Fibroblast of upper back skin (primary cell): ENCODE results near the gene DLEC1.

ENCODE experiments used
- DNase-seq: peaks from one replicate; pipeline ENCODE4 v3.0.0-alpha.2; 2013

DLEC1 gene

DNA sequence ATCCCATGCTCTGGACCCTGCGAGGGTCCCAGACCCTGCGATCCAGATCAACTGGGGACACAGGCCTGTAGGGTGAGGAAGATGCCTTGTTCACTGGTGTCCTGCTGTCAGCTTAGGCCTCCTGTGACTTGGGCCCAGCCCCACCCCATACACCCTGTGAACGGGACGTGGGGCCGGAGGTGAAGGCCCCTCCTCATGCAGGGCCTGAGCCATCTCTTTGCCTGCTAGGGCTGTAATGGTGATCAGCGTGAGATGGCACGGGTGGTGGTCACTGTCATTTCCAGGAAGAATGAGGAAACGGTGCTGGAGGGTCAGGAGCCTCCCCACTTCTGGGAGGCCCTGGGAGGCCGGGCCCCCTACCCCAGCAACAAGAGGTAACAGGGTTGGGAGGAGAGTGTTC is 36.1 kb upstream of the DLEC1 start:
- no peak for DNase-seq

- DNase-seq = peak; percentile 33
Observed at GRCh38 chr3:38003371-38003816, 35.6 kb upstream of the DLEC1 start.

DNA sequence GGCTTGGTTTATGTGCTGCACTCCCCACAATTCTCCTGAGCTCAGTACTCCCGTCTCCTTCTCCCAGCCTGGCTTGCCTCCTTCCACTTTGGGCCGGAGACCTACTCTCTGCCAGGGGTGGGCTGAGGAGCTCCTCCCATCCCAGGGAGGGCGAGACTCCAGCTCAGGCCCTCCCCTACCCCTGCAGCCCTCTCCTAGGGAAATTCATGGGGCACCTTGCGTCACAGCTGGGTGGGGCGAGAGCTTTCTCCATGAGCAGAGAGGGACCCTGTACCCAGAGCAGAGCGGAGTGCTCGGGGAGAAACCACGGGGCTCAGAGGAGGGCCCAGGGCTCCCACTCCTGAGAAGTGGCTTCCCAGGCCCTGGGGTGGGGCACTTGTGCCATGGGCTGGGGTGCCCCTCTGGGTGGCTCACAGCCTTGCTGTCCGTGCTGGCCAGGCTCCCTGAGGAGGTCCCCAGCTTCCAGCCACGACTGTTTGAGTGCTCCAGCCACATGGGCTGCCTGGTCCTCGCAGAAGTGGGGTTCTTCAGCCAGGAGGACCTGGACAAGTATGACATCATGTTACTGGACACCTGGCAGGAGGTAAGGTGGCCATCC is 35.1 kb upstream of the DLEC1 start:
- DNase-seq = no peak

- DNase-seq = peak; percentile 55
Observed at GRCh38 chr3:38004415-38005075, 34.5 kb upstream of the DLEC1 start.

- no peak for DNase-seq
Observed at GRCh38 chr3:38005076-38006020, 33.7 kb upstream of the DLEC1 start.

- DNase-seq = no peak
Observed at GRCh38 chr3:38006031-38006430, 33.0 kb upstream of the DLEC1 start.

DNA sequence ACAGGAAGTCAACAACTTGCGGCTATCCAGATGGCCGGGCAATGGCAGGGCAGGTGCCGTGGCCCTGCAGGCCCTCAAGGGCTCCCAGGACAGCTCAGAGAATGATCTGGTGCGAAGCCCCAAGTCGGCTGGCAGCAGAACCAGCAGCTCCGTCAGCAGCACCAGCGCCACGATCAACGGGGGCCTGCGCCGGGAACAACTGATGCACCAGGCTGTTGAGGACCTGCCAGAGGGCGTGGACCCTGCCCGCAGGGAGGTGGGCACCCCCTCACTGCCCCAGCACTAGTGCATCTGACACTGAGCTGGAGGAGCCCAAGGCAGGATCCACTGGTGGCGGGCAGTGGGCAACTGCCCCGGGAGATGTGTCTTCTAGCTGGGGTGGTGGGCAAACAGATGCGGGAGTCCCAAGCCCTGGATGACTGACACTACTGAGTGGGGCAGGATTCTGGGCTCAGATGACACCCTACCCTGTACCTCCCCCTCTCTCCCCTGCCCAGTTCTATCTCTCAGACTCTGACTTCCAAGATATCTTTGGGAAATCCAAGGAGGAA is 32.5 kb upstream of the DLEC1 start:
- DNase-seq = no peak

DNA sequence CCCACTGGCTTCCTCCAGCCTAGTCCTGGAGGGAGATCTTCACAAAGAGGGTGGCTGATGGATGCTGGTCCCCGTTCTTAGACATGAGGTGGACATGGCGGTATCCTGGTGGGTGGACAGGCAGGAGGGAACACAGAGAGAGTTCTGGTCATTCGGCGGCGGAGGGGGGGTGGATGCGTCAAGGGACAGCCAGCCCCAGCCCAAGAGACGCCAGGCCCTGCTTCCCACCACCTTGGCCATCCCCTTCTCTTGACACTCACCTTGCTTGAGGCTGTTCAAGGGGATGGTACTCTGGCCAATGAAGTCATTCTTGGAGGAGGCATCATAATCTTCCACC is 31.3 kb upstream of the DLEC1 start:
- DNase-seq = no peak

DNA sequence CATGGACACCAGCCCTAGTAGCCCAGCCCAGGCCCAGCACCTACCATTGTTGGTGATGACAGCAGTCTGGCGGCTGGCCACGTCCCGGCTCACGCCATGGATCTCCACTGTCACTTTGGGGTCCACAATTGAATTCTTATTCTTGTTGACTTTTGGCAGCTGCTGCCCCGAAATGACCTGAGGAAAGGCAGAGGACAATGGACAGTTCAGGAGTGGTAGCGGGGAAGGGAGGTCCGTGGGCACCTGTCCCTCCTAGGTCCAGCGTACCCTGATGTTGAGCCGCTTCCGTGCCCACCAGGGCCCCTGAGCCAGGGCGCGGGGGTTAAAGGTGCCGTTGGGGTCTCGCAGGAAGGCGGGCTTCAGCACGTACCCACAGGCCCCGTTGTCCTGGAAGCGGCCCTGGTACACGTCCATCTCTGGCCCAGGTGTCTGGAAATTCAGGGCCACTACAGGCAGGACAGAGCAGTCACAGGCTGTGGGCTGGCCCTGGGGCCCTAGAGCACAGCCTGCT is 30.8 kb upstream of the DLEC1 start:
- DNase-seq = no peak

DNA sequence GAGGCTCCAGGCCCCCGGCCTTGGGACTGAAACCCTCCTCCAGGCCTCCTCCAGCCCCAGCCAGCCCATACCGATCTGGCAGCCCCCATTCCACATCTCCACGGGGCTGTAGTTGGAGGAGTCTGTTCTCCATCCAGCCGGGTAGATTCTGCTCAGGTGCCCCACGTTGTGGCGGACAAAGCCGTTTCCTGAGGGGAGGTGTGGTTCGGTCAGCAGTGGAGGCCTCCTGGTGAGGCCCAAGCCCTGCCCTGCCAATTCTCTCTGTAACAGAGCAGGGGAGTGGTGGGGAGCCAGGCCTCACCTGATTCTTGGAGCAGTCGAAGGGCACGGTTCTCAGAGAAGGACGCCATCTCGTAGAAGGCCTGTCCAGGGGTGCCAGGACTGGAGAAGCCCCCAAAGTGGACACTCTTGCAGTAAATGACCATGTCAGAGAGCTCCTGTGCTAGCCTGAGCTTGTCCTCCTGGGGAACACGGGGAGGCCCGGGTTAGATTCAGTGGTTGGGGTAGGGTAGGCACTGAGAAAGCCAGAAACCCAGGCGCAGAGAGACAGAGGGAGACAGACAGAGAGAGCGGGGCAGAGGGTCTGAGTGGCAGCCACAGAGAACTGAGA is 29.9 kb upstream of the DLEC1 start:
- no peak for DNase-seq

- no peak for DNase-seq
Observed at GRCh38 chr3:38009807-38010591, 29.0 kb upstream of the DLEC1 start.

GRCh38 chr3:38011111-38011510 is 27.9 kb upstream of the DLEC1 start:
- DNase-seq = no peak

GRCh38 chr3:38015485-38015884 is 23.5 kb upstream of the DLEC1 start:
- DNase-seq = no peak

GRCh38 chr3:38015984-38016383 is 23.0 kb upstream of the DLEC1 start:
- DNase-seq = no peak

GRCh38 chr3:38016410-38016809 is 22.6 kb upstream of the DLEC1 start:
- no peak for DNase-seq

GRCh38 chr3:38016847-38017444 is 22.1 kb upstream of the DLEC1 start:
- no peak for DNase-seq

DNA sequence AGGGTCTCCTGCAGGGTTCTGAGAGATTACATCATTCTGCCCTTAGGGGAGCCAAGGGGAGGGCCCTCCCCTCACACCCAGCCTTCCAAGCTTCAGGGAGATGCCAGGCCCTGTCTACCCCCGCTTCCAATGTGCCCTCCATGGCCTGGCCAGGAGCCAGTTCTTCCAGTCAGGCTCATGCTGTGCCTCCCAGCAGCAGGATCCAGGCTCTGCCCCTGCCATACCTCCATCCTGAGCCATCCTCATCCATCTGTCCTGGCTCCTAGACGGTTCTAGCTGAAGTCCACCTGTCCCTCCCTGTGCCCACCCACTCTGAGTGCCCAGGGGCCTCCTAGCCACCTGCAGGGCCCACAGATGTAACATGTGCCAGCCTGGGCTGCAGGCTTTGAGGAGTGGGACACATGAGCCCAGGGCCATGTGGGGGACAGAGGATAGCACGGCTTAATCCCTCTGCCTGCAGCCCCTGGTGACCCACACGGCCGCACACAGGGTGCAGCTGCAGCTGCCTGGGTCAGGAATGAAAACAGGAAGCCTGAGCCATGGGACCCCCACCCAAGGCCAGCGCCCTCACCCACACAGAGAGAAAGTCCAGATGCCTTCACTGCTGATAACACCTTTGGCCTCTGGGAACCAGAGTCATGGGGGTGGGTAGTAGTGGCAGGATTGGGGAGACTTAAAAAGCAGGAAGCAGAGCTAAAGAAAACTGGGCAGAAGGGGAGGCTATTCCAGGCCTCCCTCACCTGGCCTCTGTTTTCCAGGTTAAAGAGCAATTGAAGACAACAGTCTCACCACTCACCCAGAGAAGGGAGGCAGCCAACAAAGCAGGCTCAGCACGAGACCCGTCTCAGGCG is 21.3 kb upstream of the DLEC1 start:
- no peak for DNase-seq

- no peak for DNase-seq
Observed at GRCh38 chr3:38018296-38019266, 20.4 kb upstream of the DLEC1 start.

DNA sequence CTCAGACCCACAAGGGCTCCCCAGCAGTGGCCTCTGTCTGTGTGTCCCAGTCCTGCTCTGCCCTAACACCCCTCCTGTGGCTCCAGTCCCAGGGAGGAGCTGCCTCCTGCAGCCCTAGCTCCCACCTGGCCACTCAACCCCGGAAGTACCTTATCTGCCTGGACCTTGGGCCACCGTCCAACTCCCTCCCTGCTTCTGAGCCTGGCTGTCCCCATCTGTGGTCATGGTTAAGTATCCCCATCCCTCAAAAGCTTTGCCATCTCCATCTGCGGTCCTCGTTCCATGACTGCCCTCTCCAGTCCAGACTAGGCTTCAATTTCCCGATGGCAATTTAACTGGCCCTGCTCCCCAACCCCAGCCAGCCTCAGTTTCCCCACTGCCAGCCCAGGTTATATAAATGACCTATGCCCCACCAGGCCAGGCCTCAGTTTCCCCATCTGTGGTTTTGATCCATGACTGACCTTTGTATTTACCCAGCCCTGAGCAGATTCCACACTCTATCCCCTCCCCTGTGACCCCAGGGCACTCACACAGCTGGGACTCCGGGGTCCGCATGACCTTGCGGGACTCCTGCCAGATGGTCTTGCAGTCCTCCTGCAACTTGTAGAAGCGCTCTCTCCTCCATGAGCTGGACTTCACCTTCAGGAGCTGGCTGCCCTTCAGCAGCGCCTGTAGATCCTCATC is 19.2 kb upstream of the DLEC1 start:
- DNase-seq = no peak
